Activated CD4-positive, alpha-beta T cell treated with anti-CD3 and anti-CD28 coated beads, Interleukin-2, amount 10 ng/mL, durations not matched to agents 7 days and 5 days (primary cell): ENCODE data around the gene YEATS4. TPM values are rescaled to one million over a fixed set of nuclear protein-coding genes. Genes with fewer than 3 reads are reported as not detected.

ENCODE experiments used
- CTCF ChIA-PET: fragments of 350-600 bp; sonication (Branson Sonifier 250); formaldehyde crosslinking; loops from one replicate; lab custom pipeline; 2021; ENCODE audit warnings: antibody characterized with exemption; lab: Charles Lee
- POLR2A ChIA-PET: fragments of 350-600 bp; sonication (Branson Sonifier 250); formaldehyde crosslinking; loops from one replicate; lab custom pipeline; 2021; ENCODE audit warnings: antibody characterized with exemption; lab: Charles Lee
- DNase-seq: peaks from one replicate; pipeline ENCODE4 v3.0.0-alpha.2; 2020
- H3K27ac Mint-ChIP-seq: one replicate; pipeline ENCODE4 v1.8.0; 2021; ENCODE audit warnings: mild to moderate bottlenecking, moderate library complexity, mixed read lengths
- H3K27me3 Mint-ChIP-seq: one replicate; pipeline ENCODE4 v1.8.0; 2021; ENCODE audit warnings: mixed read lengths
- H3K36me3 Mint-ChIP-seq: one replicate; pipeline ENCODE4 v1.8.0; 2021; ENCODE audit warnings: low read depth, mixed read lengths
- H3K4me1 Mint-ChIP-seq: one replicate; pipeline ENCODE4 v1.8.0; 2021; ENCODE audit warnings: mixed read lengths
- H3K4me3 Mint-ChIP-seq: one replicate; pipeline ENCODE4 v1.8.0; 2021; ENCODE audit warnings: mild to moderate bottlenecking, moderate library complexity, mixed read lengths
- H3K9me3 Mint-ChIP-seq: one replicate; pipeline ENCODE4 v1.8.0; 2021; ENCODE audit warnings: mixed read lengths
- total RNA-seq, 2 experiments: library from RNA; stranded (reverse); gene quantifications; one replicate each; pipeline ENCODE4 v1.2.3, GENCODE V29; 2021

The YEATS4 gene
- total RNA-seq, 2 experiments from 2014 or later: 45.3 to 48.1 TPM

DNA sequence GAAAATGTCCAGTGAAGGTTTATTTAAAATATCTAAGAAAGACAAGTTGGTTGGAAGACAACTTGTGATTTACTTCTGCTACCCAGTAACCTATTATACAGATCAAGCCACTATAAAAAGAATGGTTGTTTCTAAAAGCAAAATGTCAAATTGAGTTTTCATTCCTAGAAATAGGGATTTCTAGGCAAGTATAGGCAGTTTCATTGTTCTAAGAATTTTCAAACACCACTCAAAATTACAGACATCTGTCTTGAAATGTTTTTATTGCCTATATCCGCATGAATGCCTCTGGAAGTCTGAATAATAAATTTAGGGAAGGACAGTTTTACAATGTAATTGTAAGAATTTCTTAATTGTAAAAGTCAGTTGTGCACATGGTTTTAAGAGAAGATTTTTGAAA lies 8.6 kb downstream of the YEATS4 start:
- CTCF ChIA-PET: interaction anchor here (0.6 kb wide), 1 partner anchor 34 kb away, joined by 3 read pairs; no protein-coding TSS in a partner anchor
- POLR2A ChIA-PET: no interaction called here
- no peak overlapping the region for H3K27ac Mint-ChIP-seq
- H3K36me3 Mint-ChIP-seq: peaks cover 54% of the 10 kb centered on the region
- H3K4me1 Mint-ChIP-seq: peaks cover 33% of the 10 kb centered on the region
- no peaks in the 10 kb centered on the region for H3K9me3 Mint-ChIP-seq
- no peaks in the 10 kb centered on the region for H3K27me3 Mint-ChIP-seq
- DNase-seq: no peak
- H3K4me3 Mint-ChIP-seq: no peak overlapping the region

DNA sequence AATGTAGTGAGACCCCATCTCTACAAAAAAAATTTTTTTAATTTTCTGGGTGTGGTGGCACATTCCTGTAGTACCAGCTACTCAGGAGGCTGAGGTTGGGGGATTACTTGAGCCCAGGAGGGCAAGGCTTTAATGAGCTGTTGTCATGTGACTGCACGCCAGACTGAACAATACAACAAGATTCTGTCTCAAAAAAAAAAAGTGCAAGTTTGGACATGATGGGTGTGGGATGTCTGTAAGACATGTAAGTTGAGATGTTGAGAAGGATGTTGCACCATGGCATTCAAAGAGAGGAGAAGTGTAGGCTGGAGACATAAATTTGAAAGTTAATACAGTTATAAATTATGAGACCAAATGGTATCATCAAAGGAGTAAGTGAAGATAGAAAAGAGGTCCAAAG lies 23.5 kb downstream of the YEATS4 start:
- CTCF ChIA-PET: no interaction called here

DNA sequence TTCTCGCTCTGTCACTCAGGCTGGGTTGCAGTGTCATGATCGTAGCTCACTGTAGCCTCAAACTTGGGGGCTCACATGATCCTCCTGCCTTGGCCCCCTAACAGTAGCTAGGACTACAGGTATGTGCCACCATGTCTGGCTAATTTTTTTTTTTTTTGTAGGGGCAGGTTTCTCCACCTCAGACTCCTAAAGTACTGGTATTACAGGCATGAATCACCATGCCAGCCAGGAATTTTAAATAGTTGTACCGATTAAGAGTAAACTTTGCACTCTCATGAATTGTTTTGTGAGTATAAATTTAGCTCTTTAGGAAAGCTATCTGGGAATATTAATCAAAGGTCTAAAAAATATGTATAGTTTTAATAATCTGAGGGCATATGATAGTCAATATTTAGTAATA lies 25.5 kb downstream of the YEATS4 start:
- Mint-ChIP-seq H3K4me1 (peaks cover 3% of the 10 kb centered on the region), H3K9me3 (no peaks in the 10 kb centered on the region), H3K27ac (no peak overlapping the region), H3K4me3 (no peak overlapping the region), H3K36me3 (peaks cover 25% of the 10 kb centered on the region), H3K27me3 (no peaks in the 10 kb centered on the region)
- CTCF ChIA-PET: interaction anchor here (0.6 to 1.4 kb wide), 4 partner anchors 18 to 90 kb away, joined by 3 to 5 read pairs (median 4); no protein-coding TSS in a partner anchor
- no peak for DNase-seq
- POLR2A ChIA-PET: no interaction called here

More for the DNA sequence above, 23.5 kb downstream of the YEATS4 start:
- DNase-seq: no peak
- Mint-ChIP-seq H3K36me3 (peaks cover 33% of the 10 kb centered on the region), H3K4me1 (peaks cover 3% of the 10 kb centered on the region), H3K4me3 (no peak overlapping the region), H3K9me3 (no peaks in the 10 kb centered on the region), H3K27ac (no peak overlapping the region), H3K27me3 (no peaks in the 10 kb centered on the region)
- POLR2A ChIA-PET: no interaction called here

DNA sequence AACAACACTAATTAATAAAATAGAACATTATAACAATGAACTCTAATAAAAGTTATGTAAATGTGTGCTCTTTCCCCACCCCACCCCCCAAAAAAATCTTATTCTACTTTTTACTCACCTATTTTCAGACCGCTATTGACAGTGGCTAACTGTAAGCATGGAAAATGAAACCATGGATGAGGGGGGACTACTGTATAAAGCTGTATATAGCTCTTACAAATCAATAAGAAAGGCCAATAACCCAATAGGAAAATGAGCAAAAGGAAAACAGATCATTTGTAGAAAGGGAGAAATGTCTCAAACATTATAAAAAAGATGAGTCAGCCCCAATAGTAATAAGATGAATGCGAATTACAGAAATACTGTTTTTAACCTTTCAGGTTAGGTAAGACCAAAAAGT lies 27.4 kb downstream of the YEATS4 start:
- Mint-ChIP-seq H3K27ac (no peak overlapping the region), H3K36me3 (peaks cover 37% of the 10 kb centered on the region), H3K9me3 (no peaks in the 10 kb centered on the region), H3K27me3 (no peaks in the 10 kb centered on the region), H3K4me1 (peaks cover 3% of the 10 kb centered on the region), H3K4me3 (no peak overlapping the region)
- ChIA-PET CTCF (no interaction called here), POLR2A (no interaction called here)
- DNase-seq: no peak

DNA sequence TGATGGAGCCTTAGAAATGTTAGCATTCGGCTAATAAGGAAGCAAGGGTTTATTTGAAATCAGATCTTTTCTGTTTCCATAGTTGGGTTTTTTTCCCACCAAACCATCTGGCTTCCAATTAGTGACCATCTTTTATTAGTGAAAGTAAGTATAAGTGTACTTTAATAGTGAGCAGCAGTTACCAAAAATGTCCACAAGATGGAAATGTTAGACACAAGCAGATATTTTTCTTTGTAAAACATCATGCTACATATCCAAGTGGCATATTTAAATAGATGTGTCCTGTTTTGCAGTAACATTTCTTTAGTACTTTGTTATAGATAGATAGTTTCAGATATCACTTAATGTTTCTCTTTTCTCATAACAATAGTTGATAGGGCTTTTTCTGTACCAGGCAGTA lies 28.8 kb downstream of the YEATS4 start:
- H3K36me3 Mint-ChIP-seq: peaks cover 36% of the 10 kb centered on the region
- no peaks in the 10 kb centered on the region for H3K27me3 Mint-ChIP-seq
- CTCF ChIA-PET: no interaction called here
- no peak overlapping the region for H3K27ac Mint-ChIP-seq
- no peaks in the 10 kb centered on the region for H3K9me3 Mint-ChIP-seq
- H3K4me1 Mint-ChIP-seq: no peaks in the 10 kb centered on the region
- POLR2A ChIA-PET: no interaction called here
- H3K4me3 Mint-ChIP-seq: no peak overlapping the region
- no peak for DNase-seq

DNA sequence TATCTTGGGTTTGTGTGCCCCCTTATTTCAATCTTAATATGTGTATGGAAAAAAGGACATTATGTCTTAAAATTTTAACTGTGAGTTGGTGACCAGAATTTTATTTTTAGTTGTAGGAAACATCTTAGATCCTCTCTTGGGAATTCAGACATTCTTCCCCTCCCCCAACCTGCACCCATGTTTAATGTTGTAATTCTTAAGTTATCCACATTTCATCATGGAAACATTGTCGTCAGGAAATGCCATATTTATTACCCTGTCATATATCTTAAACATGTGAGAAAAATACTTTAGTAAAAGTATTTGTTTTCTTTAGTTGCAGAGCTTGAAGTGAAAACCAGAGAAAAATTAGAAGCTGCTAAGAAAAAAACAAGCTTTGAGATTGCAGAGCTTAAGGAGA lies 30.3 kb downstream of the YEATS4 start:
- H3K27ac Mint-ChIP-seq: no peak overlapping the region
- CTCF ChIA-PET: interaction anchor here (1.1 kb wide), 1 partner anchor 12 kb away, joined by 3 read pairs; no protein-coding TSS in a partner anchor
- no peak overlapping the region for H3K4me3 Mint-ChIP-seq
- POLR2A ChIA-PET: interaction anchor here (0.6 kb wide), 1 partner anchor 1269 kb away, joined by 3 read pairs; no protein-coding TSS in a partner anchor
- no peak for DNase-seq
- no peaks in the 10 kb centered on the region for H3K4me1 Mint-ChIP-seq
- H3K27me3 Mint-ChIP-seq: no peaks in the 10 kb centered on the region
- peaks cover 43% of the 10 kb centered on the region for H3K36me3 Mint-ChIP-seq
- no peaks in the 10 kb centered on the region for H3K9me3 Mint-ChIP-seq

DNA sequence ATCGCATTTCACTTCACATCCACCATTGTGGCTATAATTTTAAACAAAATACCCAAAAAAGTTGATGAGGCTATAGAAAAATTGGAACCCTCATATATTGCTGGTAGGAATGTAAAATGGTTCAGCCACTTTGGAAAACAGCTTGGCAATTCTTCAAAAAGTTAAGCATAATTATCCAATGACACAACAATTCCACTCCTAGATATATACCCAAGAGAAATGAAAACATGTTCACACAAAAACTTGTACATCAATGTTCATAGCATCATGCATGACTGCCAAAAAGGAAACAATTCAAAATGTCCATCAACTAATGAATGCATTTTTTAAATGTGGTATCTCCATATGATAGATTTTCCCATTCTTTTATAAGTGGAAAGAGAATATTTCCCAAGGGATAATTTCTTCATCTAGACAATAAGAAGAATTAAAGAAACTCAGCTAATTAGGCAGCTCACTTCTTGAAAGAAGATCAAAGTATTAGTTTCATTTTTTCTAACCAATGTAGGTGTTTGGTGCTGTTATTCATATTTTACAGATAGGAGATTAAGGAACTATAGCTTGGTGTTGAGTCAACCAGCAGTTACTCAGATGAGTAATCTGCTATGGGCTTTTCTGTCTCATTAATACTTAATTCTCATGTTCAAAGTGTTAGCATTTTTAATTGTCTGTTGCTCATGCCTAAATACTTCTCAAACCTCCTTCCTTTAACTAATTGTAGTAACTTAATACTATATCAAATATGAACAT lies 32.8 kb downstream of the YEATS4 start:
- Mint-ChIP-seq H3K27me3 (no peaks in the 10 kb centered on the region), H3K9me3 (peaks cover 10% of the 10 kb centered on the region), H3K36me3 (peaks cover 58% of the 10 kb centered on the region), H3K4me3 (no peak overlapping the region), H3K4me1 (no peaks in the 10 kb centered on the region), H3K27ac (no peak overlapping the region)
- CTCF ChIA-PET: interaction anchor here (1.1 kb wide), 1 partner anchor 15 kb away, joined by 3 read pairs; no protein-coding TSS in a partner anchor
- no peak for DNase-seq
- POLR2A ChIA-PET: no interaction called here

DNA sequence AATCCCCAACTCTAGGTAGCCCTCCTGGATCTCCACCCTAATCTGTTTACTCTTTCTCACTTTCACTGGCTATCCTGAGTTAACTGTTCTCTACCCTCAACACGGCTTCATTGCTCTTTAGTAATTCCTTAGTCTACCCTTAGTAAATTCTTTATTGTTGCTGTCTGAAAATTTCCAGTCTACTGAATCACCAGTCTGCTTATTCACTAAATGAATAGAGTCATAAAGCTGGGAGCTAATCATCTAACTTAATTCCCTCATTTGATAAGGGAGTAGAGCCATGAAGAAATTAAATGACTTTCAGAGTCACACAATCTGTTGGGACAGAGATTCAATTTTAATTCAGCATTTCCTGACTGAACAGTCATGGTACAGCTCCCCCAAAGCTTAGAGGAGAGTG lies 36.5 kb downstream of the YEATS4 start:
- ChIA-PET CTCF (no interaction called here), POLR2A (no interaction called here)
- H3K27ac Mint-ChIP-seq: no peak overlapping the region
- no peak overlapping the region for H3K4me3 Mint-ChIP-seq
- peaks cover 49% of the 10 kb centered on the region for H3K36me3 Mint-ChIP-seq
- no peaks in the 10 kb centered on the region for H3K27me3 Mint-ChIP-seq
- no peaks in the 10 kb centered on the region for H3K4me1 Mint-ChIP-seq
- DNase-seq: no peak
- H3K9me3 Mint-ChIP-seq: peaks cover 10% of the 10 kb centered on the region

DNA sequence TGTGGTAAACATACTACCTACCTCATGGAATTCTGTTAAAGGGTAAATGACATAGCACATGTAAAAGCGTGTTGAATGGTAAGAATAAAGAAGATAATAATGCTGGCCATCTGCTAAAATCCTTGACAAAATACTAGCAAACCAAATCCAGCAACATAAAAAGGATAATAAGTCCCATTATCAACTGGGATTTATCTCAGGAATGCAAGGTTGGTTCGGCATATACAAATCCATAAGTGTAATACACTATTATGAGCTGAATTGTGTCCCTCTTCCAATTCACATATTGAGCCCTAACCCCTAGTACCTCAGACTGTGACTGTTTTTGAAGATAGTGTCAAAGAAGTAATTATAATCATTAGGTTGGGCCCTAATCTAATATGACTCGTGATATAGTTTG lies 37.4 kb downstream of the YEATS4 start:
- H3K36me3 Mint-ChIP-seq: peaks cover 41% of the 10 kb centered on the region

DNA sequence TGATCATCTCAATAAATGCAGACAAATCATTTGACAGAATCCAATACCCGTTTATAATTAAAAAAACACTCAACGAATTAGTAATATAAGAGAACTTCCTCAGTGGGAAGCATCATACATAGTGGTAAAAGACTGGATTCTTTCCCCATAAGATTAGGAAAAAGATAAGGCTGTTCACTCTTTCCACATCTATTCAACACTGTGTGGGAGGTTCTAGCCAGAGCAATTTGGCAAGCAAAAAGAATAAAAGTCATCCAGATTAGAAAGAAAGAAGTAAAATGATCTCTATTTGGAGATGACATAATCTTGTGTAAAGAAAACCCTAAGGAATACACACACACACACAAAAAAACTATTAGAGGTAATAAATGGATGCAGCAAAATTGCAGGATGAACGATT lies 38.4 kb downstream of the YEATS4 start:
- Mint-ChIP-seq H3K4me3 (no peak overlapping the region), H3K27me3 (no peaks in the 10 kb centered on the region), H3K4me1 (no peaks in the 10 kb centered on the region), H3K9me3 (peaks cover 10% of the 10 kb centered on the region), H3K36me3 (peaks cover 31% of the 10 kb centered on the region), H3K27ac (no peak overlapping the region)
- CTCF ChIA-PET: no interaction called here
- POLR2A ChIA-PET: no interaction called here
- no peak for DNase-seq

More for the DNA sequence above, 37.4 kb downstream of the YEATS4 start:
- Mint-ChIP-seq H3K4me3 (no peak overlapping the region), H3K4me1 (no peaks in the 10 kb centered on the region), H3K9me3 (peaks cover 10% of the 10 kb centered on the region), H3K27me3 (no peaks in the 10 kb centered on the region), H3K27ac (no peak overlapping the region)
- CTCF ChIA-PET: no interaction called here
- no peak for DNase-seq
- POLR2A ChIA-PET: no interaction called here

DNA sequence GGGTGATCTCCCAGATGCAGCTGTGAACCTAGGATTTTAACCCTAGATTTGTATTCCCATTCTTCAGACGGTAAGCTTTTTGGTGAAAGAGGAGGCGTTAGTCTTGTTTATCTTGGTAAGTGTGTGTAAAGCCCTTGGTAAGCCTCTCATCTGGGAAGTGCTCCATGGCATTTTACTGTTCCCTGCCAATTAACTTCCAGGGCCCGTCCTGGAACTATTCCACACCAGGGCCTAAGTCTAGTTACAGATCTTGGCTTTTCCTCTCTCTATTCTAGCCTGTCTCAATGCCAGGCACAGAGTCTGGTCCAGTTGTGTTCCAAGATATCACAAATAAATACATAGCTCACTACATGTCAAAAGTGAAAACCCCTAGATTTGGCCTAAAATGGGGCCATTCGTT lies 42.4 kb downstream of the YEATS4 start:
- no peak for DNase-seq
- Mint-ChIP-seq H3K36me3 (peaks cover 12% of the 10 kb centered on the region), H3K27ac (no peak overlapping the region), H3K4me1 (no peaks in the 10 kb centered on the region), H3K4me3 (no peak overlapping the region), H3K9me3 (peaks cover 4% of the 10 kb centered on the region), H3K27me3 (no peaks in the 10 kb centered on the region)
- ChIA-PET POLR2A (no interaction called here), CTCF (interaction anchor here (0.7 kb wide), 1 partner anchor 13 kb away, joined by 3 read pairs; no protein-coding TSS in a partner anchor)

DNA sequence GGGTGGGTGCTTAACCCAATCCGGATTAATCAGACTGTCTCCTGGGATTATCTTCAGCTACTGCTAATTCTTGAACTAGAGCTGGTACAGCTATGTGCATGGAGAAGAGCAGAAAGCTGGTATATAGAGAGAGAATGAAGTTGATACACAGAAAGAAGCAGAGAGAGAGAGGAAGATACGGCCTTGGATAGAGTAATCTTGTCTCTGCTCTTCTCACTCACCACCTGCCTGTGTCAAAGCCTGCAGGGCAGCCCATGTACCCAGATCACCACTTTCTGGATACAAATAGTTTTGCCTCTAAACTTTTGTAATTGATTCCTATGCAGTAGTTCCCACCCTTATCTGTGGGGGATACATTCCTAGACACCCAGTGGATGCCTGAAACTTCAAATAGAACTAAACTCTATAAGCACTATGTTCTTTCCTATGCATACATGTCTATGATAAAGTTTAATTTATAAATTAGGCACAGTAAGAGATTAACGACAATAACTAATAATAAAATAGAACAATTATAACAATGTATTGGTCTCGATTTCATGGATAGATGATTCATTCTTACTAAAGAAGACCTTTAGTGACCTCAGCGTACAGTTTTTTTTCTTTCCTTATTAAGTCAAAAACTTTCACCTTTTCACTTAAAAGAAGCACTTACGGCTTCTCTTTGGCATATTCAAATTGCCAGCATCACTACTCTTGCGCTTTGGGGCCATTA lies 45.5 kb downstream of the YEATS4 start:
- no peaks in the 10 kb centered on the region for H3K9me3 Mint-ChIP-seq
- no peaks in the 10 kb centered on the region for H3K27me3 Mint-ChIP-seq
- ChIA-PET CTCF (no interaction called here), POLR2A (no interaction called here)
- no peak overlapping the region for H3K4me3 Mint-ChIP-seq
- no peak for DNase-seq
- H3K36me3 Mint-ChIP-seq: no peaks in the 10 kb centered on the region
- no peak overlapping the region for H3K27ac Mint-ChIP-seq
- H3K4me1 Mint-ChIP-seq: no peaks in the 10 kb centered on the region

DNA sequence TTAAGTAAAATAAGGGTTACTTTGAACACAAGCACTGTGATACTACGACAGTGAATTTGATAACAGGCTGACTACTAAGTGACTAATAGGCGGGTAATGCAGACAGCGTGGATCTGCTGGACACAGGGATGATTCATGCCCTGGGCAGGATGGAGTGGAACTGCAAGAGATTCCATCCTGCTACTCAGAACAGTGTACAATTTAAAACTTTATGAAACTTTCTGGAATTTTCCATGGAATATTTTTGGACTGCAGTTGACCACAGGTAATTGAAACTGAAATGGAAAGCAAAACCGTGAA lies 46.0 kb downstream of the YEATS4 start:
- Mint-ChIP-seq H3K27ac (no peak overlapping the region), H3K9me3 (no peaks in the 10 kb centered on the region), H3K27me3 (no peaks in the 10 kb centered on the region), H3K36me3 (no peaks in the 10 kb centered on the region), H3K4me3 (no peak overlapping the region), H3K4me1 (no peaks in the 10 kb centered on the region)
- DNase-seq: no peak
- ChIA-PET POLR2A (no interaction called here), CTCF (no interaction called here)
